H1 (cell line): ENCODE results near the gene TMEM138.

Experiments used
- CEBPB ChIP-seq: IDR thresholded peaks from 2 replicates; pipeline ENCODE4 v1.6.1; 2012; ENCODE audit warnings: low read depth, low read length
- EP300 ChIP-seq, 2 experiments: IDR thresholded peaks; 1 replicate in 1 of 2; 2 replicates in 1 of 2; pipeline ENCODE4 v1.6.1; 2011 to 2012; ENCODE audit warnings: low read depth in 2 of 2, low read length in 2 of 2, mild to moderate bottlenecking in 2 of 2, borderline replicate concordance in 1 of 2, inconsistent platforms in 1 of 2, moderate library complexity in 1 of 2
- GTF2F1 ChIP-seq: IDR thresholded peaks from 2 replicates; pipeline ENCODE4 v1.6.1; 2012; ENCODE audit warnings: low read depth, low read length, improper control_type of control experiment, borderline replicate concordance
- HDAC6 ChIP-seq: IDR thresholded peaks from one replicate; pipeline ENCODE4 v1.7.1; 2012; ENCODE audit warnings: low read depth, mild to moderate bottlenecking, inconsistent platforms, low read length, moderate library complexity
- KDM1A ChIP-seq: fragments of 200-600, 300-600 bp; sonication (generic); IDR thresholded peaks from 2 replicates; pipeline ENCODE4 v1.7.1; 2016; ENCODE audit warnings: mild to moderate bottlenecking, low read length, borderline replicate concordance
- KDM5A ChIP-seq: fragments of 200-600 bp; IDR thresholded peaks from 2 replicates; pipeline ENCODE4 v1.7.1; 2012; ENCODE audit warnings: mild to moderate bottlenecking, low read length, inconsistent platforms, mixed read lengths
- POLR2A ChIP-seq, 2 experiments: IDR thresholded peaks; 1 replicate in 1 of 2; 2 replicates in 1 of 2; pipeline ENCODE4 v1.6.1; 2011; ENCODE audit warnings: low read depth in 2 of 2, low read length in 2 of 2, mild to moderate bottlenecking in 2 of 2; ENCODE audit errors: control extremely low read depth in 1 of 2
- POLR2AphosphoS5 ChIP-seq: IDR thresholded peaks from 2 replicates; pipeline ENCODE4 v1.6.1; 2011; ENCODE audit warnings: low read depth, low read length
- RNF2 ChIP-seq: fragments of 200-900, 300-1000 bp; sonication (generic); IDR thresholded peaks from 2 replicates; pipeline ENCODE4 v1.7.1; 2016; ENCODE audit warnings: borderline replicate concordance, low read depth, mild to moderate bottlenecking, antibody characterized with exemption, low read length; ENCODE audit not compliant: poor library complexity, severe bottlenecking; ENCODE audit errors: missing control alignments
- SP1 ChIP-seq: IDR thresholded peaks from 2 replicates; pipeline ENCODE4 v1.6.1; 2011; ENCODE audit warnings: low read depth, low read length
- ZNF274 ChIP-seq: IDR thresholded peaks from 2 replicates; pipeline ENCODE4 v1.7.0; 2012; ENCODE audit warnings: low read length, borderline replicate concordance; ENCODE audit errors: extremely low read depth
- TF ChIP-seq, protein P1 (sequence below), 3 experiments: IDR thresholded peaks; 1 replicate in 2 of 3; 2 replicates in 1 of 3; pipeline versions ENCODE4 v1.5.1 to v1.6.1; 2011; ENCODE audit warnings: low read length in 3 of 3, mild to moderate bottlenecking in 3 of 3, inconsistent platforms in 2 of 3, low read depth in 1 of 3, moderate library complexity in 1 of 3; ENCODE audit not compliant: insufficient read depth in 1 of 3; ENCODE audit errors: control extremely low read depth in 1 of 3
- TF ChIP-seq, protein P2 (sequence below): fragments of 300-600 bp; sonication (generic); IDR thresholded peaks from 2 replicates; pipeline ENCODE4 v1.7.1; 2012; ENCODE audit warnings: low read length, moderate library complexity, mild to moderate bottlenecking, inconsistent platforms; ENCODE audit not compliant: insufficient replicate concordance
- TF ChIP-seq, protein P3 (sequence below): IDR thresholded peaks from 2 replicates; pipeline ENCODE4 v1.6.1; 2011; ENCODE audit warnings: low read depth, mild to moderate bottlenecking, low read length; ENCODE audit not compliant: insufficient read depth

DNA sequence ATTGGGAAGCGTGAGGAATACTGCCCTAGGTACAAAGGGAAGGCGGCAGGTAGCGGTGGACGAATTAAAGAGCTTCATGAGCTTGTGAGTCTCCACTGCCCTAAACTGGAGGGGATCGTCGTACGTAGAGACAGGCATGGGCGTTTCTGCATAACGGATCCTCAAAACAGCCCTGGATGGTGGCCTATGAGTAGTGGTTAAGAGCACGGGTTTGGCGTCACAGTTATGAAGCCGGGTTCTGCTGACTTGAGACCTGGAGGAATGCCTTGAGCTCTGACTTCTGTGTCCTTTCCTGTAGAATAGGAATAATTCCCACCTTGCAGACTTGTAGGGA, 335 bp downstream of the TMEM138 start:
- TF ChIP-seq, protein P1, sequence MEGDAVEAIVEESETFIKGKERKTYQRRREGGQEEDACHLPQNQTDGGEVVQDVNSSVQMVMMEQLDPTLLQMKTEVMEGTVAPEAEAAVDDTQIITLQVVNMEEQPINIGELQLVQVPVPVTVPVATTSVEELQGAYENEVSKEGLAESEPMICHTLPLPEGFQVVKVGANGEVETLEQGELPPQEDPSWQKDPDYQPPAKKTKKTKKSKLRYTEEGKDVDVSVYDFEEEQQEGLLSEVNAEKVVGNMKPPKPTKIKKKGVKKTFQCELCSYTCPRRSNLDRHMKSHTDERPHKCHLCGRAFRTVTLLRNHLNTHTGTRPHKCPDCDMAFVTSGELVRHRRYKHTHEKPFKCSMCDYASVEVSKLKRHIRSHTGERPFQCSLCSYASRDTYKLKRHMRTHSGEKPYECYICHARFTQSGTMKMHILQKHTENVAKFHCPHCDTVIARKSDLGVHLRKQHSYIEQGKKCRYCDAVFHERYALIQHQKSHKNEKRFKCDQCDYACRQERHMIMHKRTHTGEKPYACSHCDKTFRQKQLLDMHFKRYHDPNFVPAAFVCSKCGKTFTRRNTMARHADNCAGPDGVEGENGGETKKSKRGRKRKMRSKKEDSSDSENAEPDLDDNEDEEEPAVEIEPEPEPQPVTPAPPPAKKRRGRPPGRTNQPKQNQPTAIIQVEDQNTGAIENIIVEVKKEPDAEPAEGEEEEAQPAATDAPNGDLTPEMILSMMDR (IDR thresholded peaks at IDR 0.05; ENCODE audit: control extremely low read depth in 1 of 3, insufficient read depth in 1 of 3, low read depth in 1 of 3, low read length in 3 of 3): no peak
- TF ChIP-seq SP1 (no peak), POLR2A (IDR thresholded peaks at IDR 0.05; ENCODE audit: control extremely low read depth in 1 of 2, low read depth in 2 of 2, low read length in 2 of 2) (no peak), RNF2 (no peak), ZNF274 (no peak), EP300 (IDR thresholded peaks at IDR 0.05; ENCODE audit: borderline replicate concordance in 1 of 2, low read depth in 2 of 2, low read length in 2 of 2) (no peak), KDM1A (no peak), HDAC6 (no peak), CEBPB (no peak), GTF2F1 (no peak), KDM5A (no peak), POLR2AphosphoS5 (no peak; the same call in 1 of the 2 replicates)
- TF ChIP-seq, protein P2, sequence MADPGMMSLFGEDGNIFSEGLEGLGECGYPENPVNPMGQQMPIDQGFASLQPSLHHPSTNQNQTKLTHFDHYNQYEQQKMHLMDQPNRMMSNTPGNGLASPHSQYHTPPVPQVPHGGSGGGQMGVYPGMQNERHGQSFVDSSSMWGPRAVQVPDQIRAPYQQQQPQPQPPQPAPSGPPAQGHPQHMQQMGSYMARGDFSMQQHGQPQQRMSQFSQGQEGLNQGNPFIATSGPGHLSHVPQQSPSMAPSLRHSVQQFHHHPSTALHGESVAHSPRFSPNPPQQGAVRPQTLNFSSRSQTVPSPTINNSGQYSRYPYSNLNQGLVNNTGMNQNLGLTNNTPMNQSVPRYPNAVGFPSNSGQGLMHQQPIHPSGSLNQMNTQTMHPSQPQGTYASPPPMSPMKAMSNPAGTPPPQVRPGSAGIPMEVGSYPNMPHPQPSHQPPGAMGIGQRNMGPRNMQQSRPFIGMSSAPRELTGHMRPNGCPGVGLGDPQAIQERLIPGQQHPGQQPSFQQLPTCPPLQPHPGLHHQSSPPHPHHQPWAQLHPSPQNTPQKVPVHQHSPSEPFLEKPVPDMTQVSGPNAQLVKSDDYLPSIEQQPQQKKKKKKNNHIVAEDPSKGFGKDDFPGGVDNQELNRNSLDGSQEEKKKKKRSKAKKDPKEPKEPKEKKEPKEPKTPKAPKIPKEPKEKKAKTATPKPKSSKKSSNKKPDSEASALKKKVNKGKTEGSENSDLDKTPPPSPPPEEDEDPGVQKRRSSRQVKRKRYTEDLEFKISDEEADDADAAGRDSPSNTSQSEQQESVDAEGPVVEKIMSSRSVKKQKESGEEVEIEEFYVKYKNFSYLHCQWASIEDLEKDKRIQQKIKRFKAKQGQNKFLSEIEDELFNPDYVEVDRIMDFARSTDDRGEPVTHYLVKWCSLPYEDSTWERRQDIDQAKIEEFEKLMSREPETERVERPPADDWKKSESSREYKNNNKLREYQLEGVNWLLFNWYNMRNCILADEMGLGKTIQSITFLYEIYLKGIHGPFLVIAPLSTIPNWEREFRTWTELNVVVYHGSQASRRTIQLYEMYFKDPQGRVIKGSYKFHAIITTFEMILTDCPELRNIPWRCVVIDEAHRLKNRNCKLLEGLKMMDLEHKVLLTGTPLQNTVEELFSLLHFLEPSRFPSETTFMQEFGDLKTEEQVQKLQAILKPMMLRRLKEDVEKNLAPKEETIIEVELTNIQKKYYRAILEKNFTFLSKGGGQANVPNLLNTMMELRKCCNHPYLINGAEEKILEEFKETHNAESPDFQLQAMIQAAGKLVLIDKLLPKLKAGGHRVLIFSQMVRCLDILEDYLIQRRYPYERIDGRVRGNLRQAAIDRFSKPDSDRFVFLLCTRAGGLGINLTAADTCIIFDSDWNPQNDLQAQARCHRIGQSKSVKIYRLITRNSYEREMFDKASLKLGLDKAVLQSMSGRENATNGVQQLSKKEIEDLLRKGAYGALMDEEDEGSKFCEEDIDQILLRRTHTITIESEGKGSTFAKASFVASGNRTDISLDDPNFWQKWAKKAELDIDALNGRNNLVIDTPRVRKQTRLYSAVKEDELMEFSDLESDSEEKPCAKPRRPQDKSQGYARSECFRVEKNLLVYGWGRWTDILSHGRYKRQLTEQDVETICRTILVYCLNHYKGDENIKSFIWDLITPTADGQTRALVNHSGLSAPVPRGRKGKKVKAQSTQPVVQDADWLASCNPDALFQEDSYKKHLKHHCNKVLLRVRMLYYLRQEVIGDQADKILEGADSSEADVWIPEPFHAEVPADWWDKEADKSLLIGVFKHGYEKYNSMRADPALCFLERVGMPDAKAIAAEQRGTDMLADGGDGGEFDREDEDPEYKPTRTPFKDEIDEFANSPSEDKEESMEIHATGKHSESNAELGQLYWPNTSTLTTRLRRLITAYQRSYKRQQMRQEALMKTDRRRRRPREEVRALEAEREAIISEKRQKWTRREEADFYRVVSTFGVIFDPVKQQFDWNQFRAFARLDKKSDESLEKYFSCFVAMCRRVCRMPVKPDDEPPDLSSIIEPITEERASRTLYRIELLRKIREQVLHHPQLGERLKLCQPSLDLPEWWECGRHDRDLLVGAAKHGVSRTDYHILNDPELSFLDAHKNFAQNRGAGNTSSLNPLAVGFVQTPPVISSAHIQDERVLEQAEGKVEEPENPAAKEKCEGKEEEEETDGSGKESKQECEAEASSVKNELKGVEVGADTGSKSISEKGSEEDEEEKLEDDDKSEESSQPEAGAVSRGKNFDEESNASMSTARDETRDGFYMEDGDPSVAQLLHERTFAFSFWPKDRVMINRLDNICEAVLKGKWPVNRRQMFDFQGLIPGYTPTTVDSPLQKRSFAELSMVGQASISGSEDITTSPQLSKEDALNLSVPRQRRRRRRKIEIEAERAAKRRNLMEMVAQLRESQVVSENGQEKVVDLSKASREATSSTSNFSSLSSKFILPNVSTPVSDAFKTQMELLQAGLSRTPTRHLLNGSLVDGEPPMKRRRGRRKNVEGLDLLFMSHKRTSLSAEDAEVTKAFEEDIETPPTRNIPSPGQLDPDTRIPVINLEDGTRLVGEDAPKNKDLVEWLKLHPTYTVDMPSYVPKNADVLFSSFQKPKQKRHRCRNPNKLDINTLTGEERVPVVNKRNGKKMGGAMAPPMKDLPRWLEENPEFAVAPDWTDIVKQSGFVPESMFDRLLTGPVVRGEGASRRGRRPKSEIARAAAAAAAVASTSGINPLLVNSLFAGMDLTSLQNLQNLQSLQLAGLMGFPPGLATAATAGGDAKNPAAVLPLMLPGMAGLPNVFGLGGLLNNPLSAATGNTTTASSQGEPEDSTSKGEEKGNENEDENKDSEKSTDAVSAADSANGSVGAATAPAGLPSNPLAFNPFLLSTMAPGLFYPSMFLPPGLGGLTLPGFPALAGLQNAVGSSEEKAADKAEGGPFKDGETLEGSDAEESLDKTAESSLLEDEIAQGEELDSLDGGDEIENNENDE: no peak
- TF ChIP-seq, protein P3, sequence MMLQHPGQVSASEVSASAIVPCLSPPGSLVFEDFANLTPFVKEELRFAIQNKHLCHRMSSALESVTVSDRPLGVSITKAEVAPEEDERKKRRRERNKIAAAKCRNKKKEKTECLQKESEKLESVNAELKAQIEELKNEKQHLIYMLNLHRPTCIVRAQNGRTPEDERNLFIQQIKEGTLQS: no peak
